ACHN (cell line): ENCODE measurements around the gene LY9.

Source experiments
- DNase-seq: peaks from one replicate; pipeline ENCODE4 v3.0.0-alpha.2; 2015
- in situ Hi-C: cut with HindIII; loops from 2 replicates; pipeline ENCODE4 v1.10.0; 2017; ENCODE audit warnings: low sequenced_read_pairs, low pct_ligation_motif_present, low pct_unique_long_range_greater_than_20kb

LY9 gene

DNA sequence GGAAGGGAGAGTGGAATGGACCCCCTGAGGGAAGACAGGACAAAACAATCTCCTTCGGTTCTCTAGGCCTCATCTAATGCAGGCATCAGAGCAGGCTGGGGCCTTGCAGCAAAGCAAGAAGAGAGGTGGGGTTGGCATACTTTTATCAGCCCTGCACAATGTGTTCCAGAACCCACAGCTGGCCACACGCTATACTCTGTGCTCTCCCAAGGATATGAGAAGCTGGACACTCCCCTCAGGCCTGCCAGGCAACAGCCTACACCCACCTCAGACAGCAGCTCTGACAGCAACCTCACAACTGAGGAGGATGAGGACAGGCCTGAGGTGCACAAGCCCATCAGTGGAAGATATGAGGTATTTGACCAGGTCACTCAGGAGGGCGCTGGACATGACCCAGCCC, 27.3 kb downstream of the LY9 start:
- in situ Hi-C loops: no loop called here
- DNase-seq: no peak

- no peak for DNase-seq
- in situ Hi-C loops: no loop called here
Observed at GRCh38 chr1:160826546-160826945, 30.6 kb downstream of the LY9 start.

DNA sequence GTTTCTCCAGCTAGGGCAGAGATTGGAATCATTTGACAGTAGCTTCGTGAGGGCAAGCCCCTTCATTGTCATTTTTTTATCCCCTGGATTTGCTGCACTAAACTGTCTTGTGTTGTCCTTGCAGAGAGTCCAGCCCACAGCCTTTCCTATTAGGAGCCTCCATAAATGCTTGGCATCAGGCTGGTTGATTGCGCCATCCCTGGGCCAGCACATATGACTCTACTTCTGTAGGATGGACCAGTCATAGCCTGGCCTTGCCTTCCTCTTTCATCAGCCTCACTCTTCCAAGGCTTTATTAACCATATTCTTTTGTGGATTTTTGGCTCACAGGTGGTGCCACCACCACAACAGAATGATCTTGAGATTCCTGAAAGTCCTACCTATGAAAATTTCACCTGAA, 31.4 kb downstream of the LY9 start:
- in situ Hi-C loops: no loop called here
- no peak for DNase-seq

DNA sequence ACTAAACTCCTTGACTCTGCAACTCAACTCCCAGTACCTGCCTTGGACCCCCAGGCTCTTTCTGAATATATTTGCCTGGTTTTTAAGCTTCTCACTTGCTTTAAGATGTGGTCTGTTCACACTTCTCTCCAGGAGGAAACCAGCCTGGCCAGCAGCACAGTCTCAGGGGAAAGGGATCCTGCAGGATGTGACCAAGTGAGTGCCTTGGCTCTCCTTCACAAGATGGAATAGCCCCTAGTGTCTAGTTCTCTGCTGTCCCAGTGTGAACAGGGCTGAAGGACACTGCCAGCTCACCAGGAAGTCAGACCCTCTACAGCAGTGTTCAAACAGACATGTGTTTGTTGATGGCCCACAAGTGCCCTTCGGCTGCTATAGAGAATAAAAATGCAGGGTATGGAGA, 33.8 kb downstream of the LY9 start:
- DNase-seq: no peak
- in situ Hi-C loops: no loop called here

DNA sequence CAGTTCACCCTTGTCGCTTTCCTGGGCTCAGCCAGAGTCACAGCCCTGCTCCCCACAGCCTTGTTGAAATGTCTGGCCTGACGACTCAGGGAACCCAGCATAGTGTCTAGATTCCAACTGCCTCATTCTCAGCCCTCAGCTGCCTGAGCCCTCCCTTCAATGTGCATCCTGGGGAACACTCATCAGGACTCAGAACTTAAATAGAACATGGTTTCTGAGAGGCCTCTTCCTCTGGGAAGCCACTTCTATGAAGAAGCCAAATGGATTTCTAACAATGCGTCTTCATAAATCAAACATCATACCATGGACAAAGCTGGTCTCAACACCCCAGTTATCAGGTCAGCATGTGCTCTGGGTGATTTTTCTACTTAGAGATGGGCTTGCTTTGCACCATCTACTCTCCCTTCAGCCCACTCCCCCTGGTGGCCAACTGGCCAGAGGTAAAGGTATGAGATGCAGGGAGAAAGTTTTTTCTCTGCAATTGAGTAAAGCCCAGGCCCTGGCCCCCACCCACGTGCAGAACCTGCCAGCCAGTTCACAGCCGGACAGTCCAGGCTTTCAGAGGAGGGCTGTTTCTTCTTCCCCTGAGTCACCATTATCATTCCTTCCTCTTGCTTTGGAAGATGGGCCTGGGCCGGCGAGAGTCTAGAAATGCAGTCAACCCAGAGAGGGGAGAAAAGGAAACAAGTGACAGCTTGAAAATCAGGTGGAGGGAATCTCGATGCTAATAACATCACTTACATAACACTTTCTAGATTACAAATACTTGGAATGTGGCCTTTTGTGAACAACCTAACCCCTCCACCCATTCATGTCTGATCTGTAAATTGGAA, 34.6 kb downstream of the LY9 start:
- DNase-seq: peak; percentile 69
- in situ Hi-C loops: no loop called here

GRCh38 chr1:160834945-160835565, 39.1 kb downstream of the LY9 start:
- in situ Hi-C loops: no loop called here
- DNase-seq: peak; percentile 45

DNA sequence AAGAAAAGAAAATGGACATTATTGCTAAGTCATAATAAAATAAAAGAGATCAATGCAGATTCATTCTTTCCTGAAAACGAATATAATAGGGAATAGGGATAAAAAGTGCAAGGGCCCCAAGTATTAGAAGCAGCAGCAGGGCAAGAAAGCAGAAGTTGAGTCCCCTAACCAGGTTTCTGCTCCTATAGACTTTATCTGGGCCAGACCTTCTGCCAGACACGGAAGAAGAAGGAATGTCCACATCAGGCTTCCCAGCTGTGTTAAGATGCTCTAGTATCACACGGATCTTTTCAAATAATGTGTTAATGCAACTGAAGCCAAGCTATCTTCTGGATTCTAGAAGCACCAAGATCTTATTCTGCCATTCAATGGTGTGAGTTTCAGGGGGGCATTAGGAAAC, 39.8 kb downstream of the LY9 start:
- DNase-seq: no peak
- in situ Hi-C loops: no loop called here

DNA sequence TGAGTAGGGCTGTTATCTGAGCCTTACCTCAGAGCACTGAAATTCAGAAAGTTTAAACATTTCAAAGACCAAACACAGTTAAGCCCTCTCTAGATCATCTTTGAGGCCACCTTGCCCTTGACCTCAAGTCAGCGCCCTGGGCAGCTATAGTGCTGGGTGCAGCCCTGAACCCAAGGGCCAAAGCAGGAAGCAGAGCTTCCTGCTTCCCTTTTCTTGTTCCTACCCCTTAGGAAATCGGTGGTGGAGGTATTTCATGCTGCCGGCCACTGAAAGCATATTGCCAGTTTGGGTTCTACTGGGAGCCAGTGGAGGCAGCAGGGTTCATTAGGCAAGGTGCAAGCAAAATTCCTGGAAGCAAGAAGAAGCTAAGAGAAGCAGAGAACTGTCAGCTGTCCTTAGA, 40.6 kb downstream of the LY9 start:
- DNase-seq: no peak
- in situ Hi-C loops: no loop called here

DNA sequence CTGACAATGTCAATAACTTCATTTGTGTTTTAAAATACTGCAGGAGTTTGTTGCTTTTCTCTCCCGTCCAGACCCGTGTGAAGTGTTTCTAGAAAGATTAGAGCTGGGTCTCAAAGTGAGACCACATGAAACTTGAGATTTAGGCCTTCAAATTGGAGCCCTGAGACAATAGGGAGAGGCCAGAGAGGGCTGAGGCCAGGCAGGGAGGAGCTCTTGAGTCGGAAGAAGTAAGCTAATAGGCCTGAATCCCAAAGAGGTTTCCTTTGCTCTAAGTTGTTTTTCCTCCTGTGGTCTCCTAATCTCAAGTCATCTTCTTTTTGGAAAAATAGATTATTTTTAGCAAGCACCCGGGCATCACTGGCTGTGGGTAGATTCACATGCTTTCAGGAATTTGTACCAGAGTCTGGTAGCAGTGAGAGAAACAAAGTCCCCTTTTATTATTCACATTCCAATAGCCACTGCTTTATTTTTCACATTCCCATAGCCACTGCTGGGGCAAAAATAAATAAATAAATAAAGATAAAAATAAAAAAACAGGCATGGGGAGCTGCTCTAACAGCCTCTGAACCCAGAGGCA, 41.1 kb downstream of the LY9 start:
- in situ Hi-C loops: no loop called here
- DNase-seq: no peak

DNA sequence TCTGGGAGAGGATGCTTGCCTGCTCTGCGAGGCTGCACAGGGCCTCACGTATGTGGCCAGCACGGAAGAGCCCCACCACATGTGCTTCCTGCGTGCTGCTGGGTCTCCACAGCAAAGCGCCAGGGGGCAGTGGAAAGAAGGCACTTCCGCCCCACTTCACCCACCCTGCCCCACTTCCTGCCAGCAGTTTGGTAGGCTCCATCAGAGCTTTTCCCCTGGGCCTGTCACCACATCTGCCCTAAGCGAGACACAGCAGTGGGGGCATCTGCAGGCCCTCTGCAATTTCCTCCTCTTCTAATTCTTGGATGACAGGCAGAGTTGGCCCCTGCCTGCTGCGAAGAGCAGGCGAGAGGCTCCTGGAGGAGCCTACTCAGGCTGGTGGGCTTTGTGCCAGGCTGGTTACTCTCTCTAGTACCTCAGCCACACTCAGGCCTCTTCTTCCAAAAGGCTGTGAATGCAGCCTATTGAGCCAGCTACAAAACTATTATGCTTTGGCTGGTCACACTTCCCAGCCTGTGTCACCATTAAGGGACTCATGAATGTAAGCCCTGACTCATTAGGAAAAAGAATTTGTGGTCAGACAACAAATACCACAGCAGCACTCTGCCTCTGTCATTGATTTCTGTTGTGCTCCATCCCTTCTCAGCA, 41.7 kb downstream of the LY9 start:
- in situ Hi-C loops: no loop called here
- no peak for DNase-seq

- DNase-seq: no peak
- in situ Hi-C loops: no loop called here
Observed at GRCh38 chr1:160838888-160839287, 42.9 kb downstream of the LY9 start.

- in situ Hi-C loops: no loop called here
- no peak for DNase-seq
Observed at GRCh38 chr1:160839746-160840145, 43.8 kb downstream of the LY9 start.

DNA sequence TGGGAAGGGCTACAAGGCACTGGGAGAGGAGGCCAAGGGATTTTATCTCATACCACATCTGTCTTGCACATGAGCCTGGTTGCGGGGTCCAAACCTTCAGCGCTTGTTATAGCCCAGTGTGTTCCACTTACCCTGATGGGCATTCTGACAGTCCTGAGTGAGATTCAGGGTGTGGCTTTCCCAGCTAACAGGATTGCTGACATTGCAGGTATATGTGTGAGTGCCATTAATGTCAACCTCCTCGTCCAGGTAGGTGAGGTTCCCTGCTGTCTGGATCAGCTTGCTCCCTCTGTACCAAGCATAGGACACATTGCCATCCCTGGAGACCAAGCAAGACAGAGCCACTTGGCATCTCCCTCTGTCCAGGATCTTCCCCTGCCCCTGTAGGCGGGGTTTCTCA, 45.1 kb downstream of the LY9 start:
- DNase-seq: no peak
- in situ Hi-C loops: no loop called here

- DNase-seq: no peak
- in situ Hi-C loops: no loop called here
Observed at GRCh38 chr1:160844447-160845232, 48.7 kb downstream of the LY9 start.

GRCh38 chr1:160846281-160846680, 50.3 kb downstream of the LY9 start:
- in situ Hi-C loops: no loop called here
- no peak for DNase-seq

GRCh38 chr1:160850541-160850940, 54.6 kb downstream of the LY9 start:
- no peak for DNase-seq
- in situ Hi-C loops: no loop called here

DNA sequence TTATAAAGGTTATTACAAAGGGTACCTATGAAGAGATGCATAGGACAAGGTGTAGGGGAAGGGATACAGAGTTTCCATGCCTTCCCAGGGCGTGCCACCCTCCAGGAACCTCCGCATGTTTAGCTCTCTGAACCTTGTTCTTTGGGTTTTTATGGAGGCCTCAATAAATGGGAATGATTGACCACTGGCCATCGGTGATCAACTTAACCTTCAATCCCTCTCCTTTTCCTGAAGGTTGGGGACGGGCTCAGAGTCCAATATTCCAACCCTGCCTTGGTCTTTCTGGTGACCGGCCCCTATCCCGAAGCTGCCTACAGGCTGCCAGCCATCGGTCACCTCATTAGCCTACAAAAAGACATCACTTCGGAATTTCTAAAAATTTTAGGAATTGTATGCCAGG, 55.0 kb downstream of the LY9 start:
- in situ Hi-C loops: no loop called here
- DNase-seq: no peak

DNA sequence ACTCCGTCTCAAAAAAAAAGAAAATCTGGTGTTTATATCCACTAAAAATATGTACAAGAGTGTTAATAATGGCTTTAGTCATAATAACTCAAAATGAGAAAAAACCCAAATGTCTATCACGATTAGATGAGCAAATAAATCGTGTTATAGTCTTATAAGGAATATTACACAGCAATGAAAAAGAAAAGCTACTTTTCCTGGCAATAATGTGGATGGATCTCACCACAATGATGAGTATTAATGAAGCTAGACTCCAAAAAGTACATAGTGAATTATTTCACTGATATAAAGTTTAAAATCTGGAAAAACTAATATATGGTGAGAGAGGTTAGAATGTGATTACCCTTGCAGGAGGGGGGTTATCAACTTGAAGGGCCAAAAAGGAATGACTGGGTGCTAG, 57.0 kb downstream of the LY9 start:
- DNase-seq: no peak
- in situ Hi-C loops: no loop called here

- DNase-seq: no peak
- in situ Hi-C loops: no loop called here
Observed at GRCh38 chr1:160853754-160854153, 57.8 kb downstream of the LY9 start.
